Ovary (tissue), 3 donors: ENCODE measurements around the gene SEC14L1.

Source experiments
- CTCF ChIP-seq, 3 donors: fragments of 450-650 bp in 2 of 3; fragments of 200-600 bp in 1 of 3; IDR thresholded peaks; one replicate each; pipeline versions ENCODE4 v1.5.1 to v1.8.0; 2016 to 2022; ENCODE audit warnings: antibody characterized with exemption in 3 of 3, mild to moderate bottlenecking in 1 of 3
- POLR2A ChIP-seq: fragments of 450-650 bp; IDR thresholded peaks from one replicate; pipeline ENCODE4 v1.6.1; 2017; ENCODE audit warnings: antibody characterized with exemption, mild to moderate bottlenecking, moderate library complexity
- donor health status: DM: no; HTN: no; CAD: no.

GRCh38 chr17:77211681-77212080 lies 70.9 kb downstream of the SEC14L1 start:
- TF ChIP-seq CTCF (IDR thresholded peaks at IDR 0.05): no peak
- TF ChIP-seq POLR2A: no peak
